GM19372 (cell line): Measurements from ENCODE around the gene IL22RA2.

Experiments used
- ATAC-seq: cut with Tn5 transposase; IDR thresholded peaks from one replicate; pipeline ENCODE4 v1.9.1; 2021; ENCODE audit warnings: mild to moderate bottlenecking, low read depth, moderate library complexity; ENCODE audit not compliant: unreplicated experiment

The IL22RA2 gene

GRCh38 chr6:137167702-137168377 lies 5.6 kb downstream of the IL22RA2 start:
- ATAC-seq: no peak

DNA sequence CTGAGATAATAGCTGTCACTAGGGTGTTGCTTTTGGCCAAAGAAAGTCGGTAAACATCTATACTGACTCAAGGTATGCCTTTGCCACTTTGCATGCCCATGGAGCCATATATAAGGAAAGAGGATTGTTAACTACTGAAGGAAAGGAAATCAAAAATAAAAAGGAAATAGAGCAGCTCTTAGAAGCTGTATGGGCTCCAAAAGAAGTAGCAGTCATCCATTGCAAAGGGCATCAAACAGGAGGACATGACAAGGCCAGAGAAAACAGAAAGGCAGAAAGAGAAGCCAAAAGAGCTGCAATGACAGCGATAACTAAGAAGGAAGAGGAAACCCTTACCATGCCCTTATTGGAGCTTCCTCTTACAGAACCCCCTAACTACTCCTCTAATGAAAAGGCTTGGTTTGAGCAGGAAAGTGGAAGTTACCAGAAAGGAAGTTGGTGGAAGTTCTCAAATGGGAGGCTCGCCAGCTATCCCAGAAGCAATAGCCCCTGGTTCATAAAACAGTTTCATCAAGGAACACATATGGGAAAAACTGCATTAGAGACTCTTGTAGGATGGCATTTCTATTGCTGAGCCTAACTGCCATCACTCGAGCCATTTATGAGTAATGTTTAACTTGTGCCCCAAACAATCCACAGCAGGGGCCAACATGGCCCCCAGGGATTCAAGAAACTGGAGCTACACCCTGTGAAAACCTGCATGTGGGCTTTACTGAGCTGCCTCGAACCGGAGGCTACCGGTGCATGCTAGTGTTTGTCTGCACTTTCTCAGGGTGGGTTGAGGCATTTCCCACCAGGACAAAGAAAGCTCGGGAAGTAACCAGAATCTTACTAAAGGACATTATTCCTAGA lies 7.0 kb downstream of the IL22RA2 start:
- no peak for ATAC-seq

GRCh38 chr6:137165375-137166246 lies 7.8 kb downstream of the IL22RA2 start:
- peak; percentile 51 for ATAC-seq

GRCh38 chr6:137163732-137164318 lies 9.6 kb downstream of the IL22RA2 start:
- ATAC-seq: no peak

- no peak for ATAC-seq
These were observed 10.6 kb downstream of the IL22RA2 start for GRCh38 chr6:137162692-137163306.

DNA sequence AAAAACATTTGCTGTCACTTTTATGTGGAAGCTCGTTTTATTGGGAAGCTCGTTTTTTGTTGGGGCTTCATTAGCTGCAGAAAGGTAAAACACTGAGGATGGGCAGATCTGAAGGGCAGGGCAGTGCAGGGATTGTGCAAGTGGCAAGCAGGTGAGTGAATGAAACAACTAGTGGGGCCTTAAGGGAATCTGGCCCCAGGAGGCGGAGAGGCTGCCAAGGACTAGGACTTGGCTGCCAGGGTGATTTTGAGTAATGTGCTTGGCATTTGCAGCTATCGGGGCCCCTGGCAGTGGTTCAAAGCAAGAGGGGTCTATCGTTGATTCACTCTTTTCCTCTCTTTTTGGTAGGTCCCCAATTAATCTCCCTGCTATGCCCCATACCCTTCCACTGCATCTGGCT lies 11.5 kb downstream of the IL22RA2 start:
- no peak for ATAC-seq

- no peak for ATAC-seq
These were observed 12.7 kb downstream of the IL22RA2 start for GRCh38 chr6:137160763-137161162.

- no peak for ATAC-seq
These were observed 13.5 kb downstream of the IL22RA2 start for GRCh38 chr6:137159912-137160311.

DNA sequence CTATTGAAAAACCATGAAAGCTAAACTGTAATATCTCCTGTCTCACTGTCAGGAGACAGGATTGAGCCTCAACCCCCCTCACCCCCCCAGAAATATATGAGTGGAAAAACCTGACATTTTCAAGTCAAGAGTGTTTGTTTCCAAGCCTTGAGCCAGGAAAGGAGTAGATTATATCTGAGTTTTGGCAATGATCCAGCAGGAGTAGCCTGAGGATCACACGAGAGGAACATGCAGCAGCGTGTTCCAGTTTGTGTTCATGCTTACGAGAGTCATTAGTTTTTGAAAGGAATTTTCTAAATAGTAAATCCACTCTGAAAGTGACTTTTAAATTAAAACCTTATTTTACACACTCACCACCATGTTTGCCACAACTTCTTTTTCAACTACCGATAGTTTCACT lies 15.8 kb downstream of the IL22RA2 start:
- no peak for ATAC-seq

GRCh38 chr6:137156650-137157049 lies 16.8 kb downstream of the IL22RA2 start:
- ATAC-seq: no peak

DNA sequence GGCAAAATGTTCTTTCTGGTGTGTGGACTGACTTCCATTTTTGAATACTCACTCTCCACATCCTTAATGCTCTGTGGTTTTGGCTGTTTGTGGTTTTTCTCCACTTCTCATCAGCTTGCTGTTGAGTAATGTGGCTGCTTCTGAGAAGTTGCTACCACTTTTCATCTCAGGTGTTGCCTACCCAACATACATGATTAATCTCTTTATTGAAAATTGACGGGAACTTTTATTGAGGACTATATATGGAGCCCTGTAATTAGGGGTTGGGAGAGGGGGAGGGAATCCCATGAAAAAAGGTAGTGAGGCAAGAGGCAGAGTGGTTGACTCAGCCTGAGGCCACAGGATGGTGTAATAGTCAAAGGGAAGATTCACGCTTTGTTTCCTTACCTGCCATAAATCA lies 17.6 kb downstream of the IL22RA2 start:
- ATAC-seq: no peak

GRCh38 chr6:137150072-137150471 lies 23.4 kb downstream of the IL22RA2 start:
- ATAC-seq: no peak

DNA sequence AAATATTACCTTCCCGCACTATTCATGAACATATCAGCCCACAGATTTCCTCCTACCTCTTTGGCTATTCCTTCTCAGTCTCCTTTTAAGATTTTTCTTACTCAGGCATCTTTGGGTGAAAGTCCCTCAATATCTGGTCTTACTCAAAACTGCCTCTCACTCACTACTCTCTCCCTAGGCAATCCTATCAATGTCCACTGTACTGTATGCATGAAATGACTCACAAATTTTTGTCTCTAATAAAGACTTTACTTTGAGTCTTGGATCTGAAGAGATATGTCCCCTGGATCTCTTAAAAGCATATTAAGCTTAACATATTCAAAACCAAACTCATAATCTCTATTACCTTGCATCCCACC lies 24.4 kb downstream of the IL22RA2 start:
- no peak for ATAC-seq

DNA sequence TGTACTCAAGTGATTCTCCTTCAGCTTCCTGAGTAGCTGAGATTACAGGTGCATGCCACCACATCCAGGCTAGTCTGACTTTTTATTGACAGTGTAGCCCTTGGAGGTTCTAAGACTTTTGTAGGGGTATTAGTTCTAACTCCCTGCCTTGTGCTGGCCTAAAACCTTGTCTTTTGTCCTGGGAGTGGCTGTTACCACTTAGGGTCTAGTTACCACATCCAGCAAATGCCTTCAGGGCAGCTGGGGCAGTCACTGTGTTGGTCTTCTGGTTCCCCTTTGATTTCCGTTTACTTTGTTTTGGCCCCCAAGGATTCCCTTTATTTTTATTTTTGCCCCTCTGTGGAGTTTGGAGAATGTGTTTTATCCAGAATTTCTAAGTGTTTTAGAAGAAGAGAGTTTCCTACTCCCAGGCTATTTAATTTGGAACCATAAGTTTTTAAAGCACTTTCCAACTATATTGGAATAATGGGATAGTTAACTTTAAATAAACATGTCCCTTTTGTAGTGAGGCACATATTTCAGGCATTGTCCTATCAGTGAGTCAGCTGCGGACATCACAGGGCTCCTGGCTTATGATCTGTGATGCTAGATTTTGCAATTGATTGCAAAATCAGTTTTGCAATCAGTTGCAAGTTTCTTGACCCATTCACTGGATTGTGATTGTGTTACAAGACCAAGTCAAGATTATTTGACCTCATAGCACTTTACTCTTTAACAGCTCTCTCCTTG lies 25.0 kb downstream of the IL22RA2 start:
- ATAC-seq: no peak

GRCh38 chr6:137147195-137147594 lies 26.2 kb downstream of the IL22RA2 start:
- no peak for ATAC-seq

GRCh38 chr6:137146206-137146605 lies 27.2 kb downstream of the IL22RA2 start:
- no peak for ATAC-seq

DNA sequence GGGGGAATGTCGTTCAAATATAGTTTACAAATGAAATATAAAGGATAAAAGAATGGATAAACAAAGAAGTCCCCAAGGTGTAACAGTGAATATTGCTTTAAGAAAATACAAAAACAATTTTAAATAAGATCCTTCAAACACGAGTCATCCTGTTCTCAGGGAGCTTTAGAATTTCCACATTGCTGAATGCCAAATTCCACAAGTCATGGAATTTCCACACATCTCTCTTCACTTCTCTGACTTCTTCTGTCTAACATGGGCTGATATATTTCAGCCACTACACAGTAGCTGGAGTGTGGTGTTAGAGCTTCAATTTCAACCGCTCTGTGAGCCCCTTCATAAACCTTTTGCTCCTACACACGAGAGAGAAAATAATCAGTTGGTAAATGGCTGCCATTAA lies 28.0 kb downstream of the IL22RA2 start:
- ATAC-seq: no peak

DNA sequence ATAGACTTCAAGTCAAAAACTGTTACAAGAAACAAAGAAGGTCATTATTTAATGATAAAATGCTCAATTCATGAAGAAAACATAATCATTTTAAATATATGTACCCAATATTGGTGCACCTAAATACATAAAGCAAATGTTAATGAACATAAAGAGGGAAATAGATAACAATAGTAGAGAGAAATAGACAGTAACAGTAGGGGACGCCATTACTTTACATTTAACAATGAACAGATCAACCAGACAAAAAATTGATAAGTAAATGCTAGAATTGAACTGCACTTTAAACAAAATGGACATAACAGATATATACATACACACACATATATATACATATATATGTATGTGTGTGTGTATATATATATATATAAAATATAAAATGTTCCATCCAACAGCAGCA lies 37.4 kb downstream of the IL22RA2 start:
- ATAC-seq: no peak

GRCh38 chr6:137134483-137134882 lies 39.0 kb downstream of the IL22RA2 start:
- ATAC-seq: no peak

DNA sequence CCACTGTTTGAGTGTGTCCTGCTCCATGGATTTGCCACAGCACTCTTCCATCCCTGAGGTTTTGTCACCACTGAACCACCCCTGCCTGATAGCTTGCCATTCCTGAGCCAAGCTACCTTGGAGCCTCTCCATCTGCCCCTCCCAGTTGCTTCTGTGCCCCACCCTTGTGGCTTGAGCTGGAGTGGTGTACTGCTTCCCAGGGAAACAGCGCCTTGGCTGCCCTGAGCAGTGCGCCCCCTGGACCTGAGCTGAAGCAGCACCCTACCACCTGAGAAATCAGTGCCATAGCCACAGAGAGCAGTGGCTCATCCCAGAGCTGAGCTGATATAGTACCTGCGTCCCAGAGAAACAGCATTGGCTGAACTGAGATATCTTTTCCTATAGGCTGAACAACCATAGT lies 40.3 kb downstream of the IL22RA2 start:
- ATAC-seq: no peak
